Activated CD4-positive, alpha-beta T cell treated with anti-CD3 and anti-CD28 coated beads for 48 hours (primary cell): ENCODE results near the gene ZSCAN2.
"Not testable (repeated sequence)": the region's sequence is repeated elsewhere in the genome, so short reads cannot be mapped to it uniquely, and the experiment has no call there.

Experiments used
- DNase-seq: peaks from one replicate; pipeline ENCODE4 v3.0.0-alpha.2; 2020

The ZSCAN2 gene

GRCh38 chr15:84600687-84601554 lies at the start of gene ZSCAN2:
Gene ZSCAN2, plus strand, starts transcription at chr15:84601009. Its CDS starts 2,919 bp downstream, at chr15:84603928.
- DNase-seq, result peak; percentile 97

DNA sequence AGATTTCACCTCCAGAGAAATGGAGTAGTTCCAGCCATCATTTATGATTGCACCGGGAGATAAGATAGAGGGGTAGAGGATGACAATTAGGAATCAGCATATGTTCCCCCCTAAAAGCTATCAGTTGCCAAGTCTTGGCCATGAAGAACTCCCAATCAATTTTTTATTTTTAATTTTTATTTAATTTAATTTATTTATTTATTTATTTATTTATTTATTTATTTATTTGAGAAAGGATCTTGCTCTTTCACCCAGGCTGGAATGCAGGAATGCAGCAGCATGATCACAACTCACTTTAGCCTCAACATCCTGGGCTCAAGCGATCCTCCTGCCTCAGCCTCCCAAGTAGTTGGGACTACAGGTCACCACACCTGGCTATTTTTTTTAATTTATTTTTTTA lies 49.2 kb upstream of the ZSCAN2 start:
- DNase-seq, result not testable (repeated sequence)

GRCh38 chr15:84552896-84553295 lies 47.9 kb upstream of the ZSCAN2 start:
- no peak for DNase-seq

- not testable (repeated sequence) for DNase-seq
Measured at GRCh38 chr15:84556690-84557089, 44.1 kb upstream of the ZSCAN2 start.

- DNase-seq, result not testable (repeated sequence)
Measured at GRCh38 chr15:84568021-84568420, 32.8 kb upstream of the ZSCAN2 start.

DNA sequence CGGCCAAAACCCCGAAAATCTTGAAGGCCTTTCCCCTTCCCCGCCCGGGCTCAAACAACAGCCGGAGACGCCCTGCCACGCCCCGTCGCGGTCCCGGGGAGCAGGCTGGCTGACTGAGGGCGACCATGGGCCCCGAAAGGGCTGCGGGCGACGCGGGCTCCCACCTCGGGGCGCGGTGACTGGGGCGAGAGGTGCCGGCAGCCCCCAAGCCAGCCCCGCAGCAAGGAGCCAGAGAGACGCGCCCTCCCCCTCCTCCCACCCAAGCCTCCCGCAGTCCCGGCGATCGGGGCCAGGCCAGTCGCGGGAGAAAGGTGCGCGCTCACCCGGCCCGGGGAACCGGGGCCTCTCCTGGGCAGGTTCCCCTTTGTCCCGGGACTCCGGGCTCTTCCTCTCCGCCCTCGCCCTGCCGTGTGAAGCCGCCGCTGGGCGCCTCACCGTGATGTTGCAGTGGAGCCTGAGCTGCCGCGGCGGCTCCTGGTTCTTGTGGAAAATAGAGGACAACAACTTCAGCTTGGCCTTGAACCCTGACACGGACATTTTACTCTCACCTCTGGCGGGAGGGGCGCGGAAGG lies 30.6 kb upstream of the ZSCAN2 start:
- DNase-seq, result peak; percentile 60

- no peak for DNase-seq
Measured at GRCh38 chr15:84572231-84572630, 28.6 kb upstream of the ZSCAN2 start.

DNA sequence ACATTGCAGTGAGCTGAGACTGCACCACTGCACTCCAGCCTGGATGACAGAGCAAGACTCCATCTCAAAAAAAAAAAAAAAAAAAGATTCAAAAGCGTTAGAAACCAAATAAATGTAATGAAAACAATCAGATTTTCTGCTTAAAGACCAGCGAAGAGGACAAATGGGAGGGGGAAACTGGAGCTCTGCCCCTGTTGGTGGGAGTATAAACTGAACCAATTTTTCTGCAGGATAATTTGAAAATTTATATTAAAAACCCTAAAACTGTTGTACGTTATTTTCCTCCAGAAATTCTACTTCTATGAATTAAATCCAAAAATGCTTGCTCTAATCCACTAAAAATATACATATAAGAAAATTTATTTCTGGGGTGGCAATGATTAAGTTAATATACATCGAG lies 25.3 kb upstream of the ZSCAN2 start:
- DNase-seq, result no peak

DNA sequence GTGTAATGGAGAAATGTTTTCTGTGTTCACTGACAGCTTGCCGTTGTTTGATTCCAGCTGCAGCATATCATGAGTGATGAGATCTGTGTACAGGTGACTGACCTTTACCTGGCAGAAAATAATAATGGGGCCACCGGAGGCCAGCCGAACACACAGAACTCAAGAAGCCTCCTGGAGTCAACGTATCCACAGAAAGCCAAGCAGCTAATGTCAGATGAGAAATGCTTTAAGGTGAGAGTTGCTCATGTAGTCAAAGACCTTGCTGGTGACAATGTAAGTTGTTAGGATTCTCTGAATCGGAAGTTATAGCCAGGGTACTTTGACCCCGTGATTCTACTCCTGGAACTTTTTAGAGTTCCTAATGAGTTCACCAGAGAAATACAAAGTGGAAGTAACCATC lies 22.9 kb upstream of the ZSCAN2 start:
- not testable (repeated sequence) for DNase-seq

DNA sequence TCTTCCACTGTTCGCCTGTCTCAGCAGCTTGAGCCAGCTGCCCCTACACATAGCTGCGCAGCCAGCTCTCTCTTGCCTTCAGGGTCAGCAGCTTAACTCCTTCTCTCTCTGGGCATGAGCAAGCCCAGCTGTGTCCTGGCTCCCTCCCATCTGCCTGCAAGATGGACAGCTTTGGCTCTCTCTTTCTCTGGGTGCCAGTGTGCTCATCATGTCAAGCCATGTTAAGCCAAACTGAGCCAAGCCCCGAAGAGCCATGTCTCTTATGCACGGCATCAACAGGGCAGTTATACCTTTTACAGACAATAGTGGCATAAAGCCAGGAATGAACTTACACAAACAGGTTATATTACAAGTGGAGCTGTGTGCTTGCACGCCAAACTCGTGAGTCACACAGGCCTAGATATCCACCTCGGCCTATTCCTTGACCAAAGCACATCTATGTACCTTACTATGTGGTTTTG lies 21.5 kb upstream of the ZSCAN2 start:
- not testable (repeated sequence) for DNase-seq

GRCh38 chr15:84581676-84582428 lies 19.0 kb upstream of the ZSCAN2 start:
- DNase-seq, result not testable (repeated sequence)

- DNase-seq, result no peak
Measured at GRCh38 chr15:84582583-84583157, 18.1 kb upstream of the ZSCAN2 start.

DNA sequence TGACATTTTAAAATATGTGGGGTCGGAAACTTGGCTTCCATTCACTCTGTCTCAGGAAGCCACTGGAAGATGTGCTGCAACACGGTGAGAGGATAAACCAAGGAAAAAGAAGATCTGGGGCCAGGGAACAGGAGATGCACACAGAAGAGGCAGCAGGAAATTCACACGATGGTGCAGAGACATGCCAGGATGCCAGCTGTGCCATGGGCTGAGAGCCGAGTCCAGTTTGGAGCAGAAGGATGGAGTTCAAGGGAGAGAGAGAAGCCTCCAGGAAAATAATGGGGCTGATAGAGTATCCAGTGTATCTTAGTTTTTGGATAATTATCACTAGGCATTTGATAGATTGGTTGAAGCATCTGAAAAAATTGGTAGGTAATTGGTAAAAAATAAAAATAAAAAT lies 16.9 kb upstream of the ZSCAN2 start:
- not testable (repeated sequence) for DNase-seq

- no peak for DNase-seq
Measured at GRCh38 chr15:84586696-84587095, 14.1 kb upstream of the ZSCAN2 start.

- DNase-seq, result peak; percentile 92
Measured at GRCh38 chr15:84588053-84588874, 12.5 kb upstream of the ZSCAN2 start.

DNA sequence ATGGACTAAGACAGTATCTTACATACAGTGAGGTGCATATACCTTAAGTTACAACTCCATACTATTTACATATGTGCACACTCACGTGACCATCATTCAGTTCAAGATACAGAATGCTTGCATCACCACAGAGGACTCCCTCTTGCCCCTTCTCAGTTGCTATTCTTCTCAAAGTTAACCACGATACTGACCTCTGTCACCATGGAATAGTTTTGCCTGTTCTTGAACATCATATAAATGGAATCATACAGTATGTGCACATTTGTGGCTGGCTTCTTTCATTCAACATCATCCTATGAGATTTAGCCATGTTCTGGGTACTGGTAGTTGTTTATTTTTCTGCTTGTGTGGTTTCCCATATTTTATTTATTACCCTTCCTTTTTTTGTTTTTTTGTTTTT lies 10.4 kb upstream of the ZSCAN2 start:
- DNase-seq, result no peak

GRCh38 chr15:84591815-84592214 lies 9.0 kb upstream of the ZSCAN2 start:
- no peak for DNase-seq

DNA sequence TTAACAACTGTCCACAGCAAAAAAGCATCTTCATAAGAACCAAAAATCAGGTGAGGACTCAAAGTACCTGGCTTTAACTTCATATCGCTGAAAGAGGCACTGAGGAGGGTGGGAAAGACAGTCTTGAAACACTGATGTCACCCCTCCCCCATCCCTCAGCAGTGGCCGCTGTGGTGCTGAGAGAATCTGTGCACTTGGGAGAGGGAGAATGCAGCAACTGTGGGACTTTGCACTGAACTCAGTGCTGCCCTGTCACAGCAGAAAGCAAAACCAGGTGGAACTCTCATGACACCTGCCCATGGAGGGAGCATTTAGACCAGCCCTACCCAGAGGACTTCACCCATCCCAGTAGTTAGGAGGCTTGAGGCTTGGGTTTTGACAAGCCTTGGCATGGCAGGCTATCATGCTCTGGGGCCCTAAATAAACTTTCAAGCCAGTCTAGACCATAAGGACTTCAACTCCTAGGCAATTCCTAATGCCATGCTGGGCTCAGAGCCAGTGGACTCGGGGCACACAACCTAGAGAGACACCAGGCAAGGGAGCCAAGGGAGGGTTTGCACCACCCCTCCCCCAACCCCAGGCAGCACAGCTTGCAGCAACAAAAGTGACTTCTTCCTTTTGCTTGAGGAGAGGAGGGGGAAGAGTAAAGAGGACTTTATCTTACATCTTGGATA lies 6.1 kb upstream of the ZSCAN2 start:
- no peak for DNase-seq

GRCh38 chr15:84595660-84596059 lies 5.1 kb upstream of the ZSCAN2 start:
- no peak for DNase-seq

DNA sequence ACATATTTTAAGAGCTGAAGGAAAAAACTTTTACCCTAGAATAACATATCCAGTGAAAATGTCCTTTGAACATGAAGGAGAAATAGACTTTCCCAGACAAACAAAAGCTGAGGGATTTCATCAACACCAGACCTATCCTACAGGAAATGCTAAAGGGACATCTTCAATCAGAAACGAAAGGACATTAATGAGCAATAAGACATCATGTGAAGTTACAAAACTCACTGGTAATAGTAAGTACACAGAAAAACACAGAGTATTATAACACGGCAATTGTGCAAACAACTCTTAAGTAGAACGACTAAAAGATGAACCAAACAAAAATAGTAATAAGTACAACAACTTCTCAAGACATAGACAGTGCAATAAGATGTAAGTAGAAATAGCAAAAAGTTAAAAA lies 3.5 kb upstream of the ZSCAN2 start:
- no peak for DNase-seq

DNA sequence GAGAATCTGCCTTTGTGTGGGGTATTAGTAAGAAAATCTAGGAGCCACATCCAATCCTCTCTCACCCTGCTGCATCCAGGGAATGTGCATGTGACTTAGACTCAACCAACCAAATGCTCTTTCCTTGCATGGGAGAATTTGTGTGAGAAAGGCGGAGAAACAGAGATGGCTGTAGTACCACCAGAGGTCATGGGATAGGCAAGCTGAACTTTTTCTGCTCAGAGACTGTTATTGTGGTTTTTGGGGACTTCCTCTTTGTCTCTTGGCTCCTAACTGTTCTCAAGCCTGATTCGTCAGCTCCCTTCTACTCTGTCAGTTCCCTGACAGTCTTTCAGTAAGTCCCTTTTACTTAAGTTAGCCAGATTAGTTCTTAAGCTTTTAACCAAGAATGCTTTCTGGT lies 2.6 kb upstream of the ZSCAN2 start:
- peak; percentile 6 for DNase-seq

GRCh38 chr15:84598993-84599392 lies 1.8 kb upstream of the ZSCAN2 start:
- peak; percentile 55 for DNase-seq
